ENCODE results near the gene PRXL2A.
"Not testable (repeated sequence)": the region's sequence is repeated elsewhere in the genome, so short reads cannot be mapped to it uniquely, and the experiment has no call there.

PRXL2A gene

GRCh38 chr10:80411681-80412220 lies 3.4 kb downstream of the PRXL2A start:
- DNase-seq = no peak

DNA sequence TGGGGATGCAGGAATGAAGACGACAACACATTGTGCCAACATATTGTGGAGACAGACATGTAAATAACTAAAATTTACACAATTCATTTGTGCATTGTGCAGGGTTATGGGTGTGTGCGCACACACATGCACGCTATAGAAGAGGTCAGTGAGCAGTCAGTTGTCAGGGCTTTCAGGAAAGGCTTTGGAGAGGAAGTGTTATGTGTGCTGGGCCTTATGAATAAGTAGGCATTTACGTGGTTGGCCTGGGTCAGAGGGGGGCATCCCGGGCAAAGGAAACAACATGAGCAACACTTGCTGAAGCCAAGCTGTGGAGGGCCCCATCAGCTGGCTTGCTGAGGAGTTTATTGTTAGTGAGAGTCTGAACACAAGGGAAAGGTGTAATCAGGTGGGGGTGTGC lies 4.1 kb downstream of the PRXL2A start:
- DNase-seq = no peak

GRCh38 chr10:80413271-80413996 lies 5.1 kb downstream of the PRXL2A start:
- no peak for DNase-seq

DNA sequence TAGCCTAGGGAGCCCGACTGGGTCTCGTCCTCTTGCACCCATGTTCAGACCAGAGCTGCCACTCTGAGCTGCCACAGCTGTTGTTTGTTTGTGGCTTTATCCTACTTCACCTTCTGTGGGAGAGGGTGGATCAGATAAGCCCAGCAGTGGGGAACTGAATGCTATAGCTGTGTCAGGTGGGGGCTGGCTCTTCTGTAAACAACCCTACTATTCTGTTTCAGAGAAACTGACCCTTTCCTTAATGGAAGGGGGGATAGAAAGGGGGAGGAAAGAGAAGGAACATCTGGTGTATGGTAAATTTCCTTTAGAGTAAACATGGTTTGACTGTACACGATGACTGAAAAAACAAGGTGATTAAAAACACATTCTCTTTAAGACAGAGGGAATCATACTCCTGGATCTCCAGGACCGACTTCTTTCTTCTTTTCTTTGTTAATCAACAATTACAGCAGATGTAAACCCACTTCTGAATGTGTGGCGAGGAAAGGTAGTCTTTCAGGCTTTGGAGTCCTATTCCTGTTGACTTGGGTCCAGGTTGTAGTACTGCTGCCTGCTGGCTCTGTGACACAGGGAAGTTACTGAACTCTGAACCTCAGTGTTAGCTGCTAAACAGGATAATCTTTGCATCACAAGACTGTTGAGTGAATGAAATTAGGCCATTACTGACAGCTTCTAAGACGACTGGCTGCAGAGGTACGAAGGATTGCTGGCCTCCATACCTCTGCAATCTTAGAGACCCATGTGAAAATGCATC lies 6.0 kb downstream of the PRXL2A start:
- no peak for DNase-seq

GRCh38 chr10:80415734-80416478 lies 7.6 kb downstream of the PRXL2A start:
- DNase-seq = no peak

DNA sequence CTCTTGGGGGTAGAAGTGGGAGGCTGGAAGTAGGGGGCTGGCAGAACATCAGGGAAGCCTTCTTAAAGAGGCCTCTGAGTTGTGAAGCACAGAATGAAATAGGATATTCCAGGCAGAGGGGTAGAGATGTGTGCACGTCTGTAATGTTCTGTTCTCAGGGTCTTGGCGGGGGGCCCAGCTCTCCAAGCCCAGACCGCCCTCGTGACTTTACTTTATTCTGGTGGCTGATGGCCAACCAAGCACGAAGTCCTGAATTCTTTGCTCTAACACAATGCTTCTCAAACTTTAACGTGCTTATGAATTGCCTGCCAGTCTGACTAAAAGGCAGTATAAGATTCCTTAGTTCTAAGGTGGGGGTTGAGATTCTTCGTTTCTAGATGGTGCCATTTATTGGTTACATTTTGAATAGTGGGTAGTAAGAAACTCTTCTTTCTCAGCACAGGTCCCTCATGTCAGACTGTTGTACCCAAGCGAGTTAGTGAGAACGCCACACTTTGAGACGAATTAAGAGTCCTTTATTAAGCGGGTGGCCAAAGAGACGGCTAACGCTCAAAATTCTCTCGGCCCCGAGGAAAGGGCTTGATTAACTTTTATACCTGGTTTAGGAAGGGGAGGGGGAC lies 8.2 kb downstream of the PRXL2A start:
- no peak for DNase-seq

DNA sequence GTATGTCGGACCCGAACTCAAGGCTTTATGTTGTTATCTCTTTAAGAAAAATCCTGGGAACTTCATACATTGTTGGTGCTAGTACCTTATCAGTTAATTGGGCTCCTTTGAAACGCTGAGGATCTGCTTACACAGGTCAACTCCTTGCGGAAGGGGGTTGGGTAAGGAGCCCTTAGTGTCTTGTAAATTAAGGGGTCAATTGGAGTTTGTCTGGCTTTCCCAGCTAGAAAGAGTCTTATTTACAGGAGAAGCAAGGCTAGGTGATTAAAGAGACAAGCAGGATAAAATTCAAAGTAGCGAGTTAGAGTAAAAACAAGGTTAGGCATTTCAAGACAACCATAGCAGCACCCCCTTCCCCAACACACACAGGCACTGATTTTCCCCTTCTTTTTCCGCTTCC lies 8.9 kb downstream of the PRXL2A start:
- not testable (repeated sequence) for DNase-seq

DNA sequence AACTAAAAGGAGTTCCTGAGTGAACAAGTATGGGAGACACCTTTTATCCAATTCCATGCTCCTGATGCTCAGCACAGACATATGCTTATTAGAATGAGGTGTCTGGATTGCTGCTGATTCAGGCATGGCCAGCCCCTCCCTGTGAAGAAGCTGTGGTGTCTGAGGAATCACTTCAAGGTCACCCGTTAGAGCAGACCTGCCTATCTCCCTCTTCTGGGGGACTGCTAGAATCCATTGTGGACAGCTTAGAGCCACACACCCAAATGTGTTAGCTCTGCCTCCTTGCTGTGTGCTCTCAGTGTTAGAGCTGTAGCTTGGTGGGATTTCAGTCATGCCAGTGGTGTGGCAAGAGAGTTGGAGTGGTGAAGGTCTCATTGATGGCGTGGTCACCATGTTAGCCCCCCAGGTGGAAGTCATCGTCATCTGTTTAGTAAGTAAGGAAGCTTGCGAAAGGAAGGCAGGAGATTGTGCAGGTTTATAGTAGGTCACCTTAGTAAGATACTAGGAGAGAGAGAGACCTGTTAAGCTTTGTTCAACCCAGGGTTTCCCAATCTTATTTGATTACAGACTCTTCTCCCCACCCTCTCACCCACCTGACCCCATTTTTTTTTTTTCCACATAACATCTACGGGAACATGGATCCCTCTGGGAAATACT lies 12.8 kb downstream of the PRXL2A start:
- no peak for DNase-seq

GRCh38 chr10:80421707-80422536 lies 13.6 kb downstream of the PRXL2A start:
- DNase-seq = no peak

DNA sequence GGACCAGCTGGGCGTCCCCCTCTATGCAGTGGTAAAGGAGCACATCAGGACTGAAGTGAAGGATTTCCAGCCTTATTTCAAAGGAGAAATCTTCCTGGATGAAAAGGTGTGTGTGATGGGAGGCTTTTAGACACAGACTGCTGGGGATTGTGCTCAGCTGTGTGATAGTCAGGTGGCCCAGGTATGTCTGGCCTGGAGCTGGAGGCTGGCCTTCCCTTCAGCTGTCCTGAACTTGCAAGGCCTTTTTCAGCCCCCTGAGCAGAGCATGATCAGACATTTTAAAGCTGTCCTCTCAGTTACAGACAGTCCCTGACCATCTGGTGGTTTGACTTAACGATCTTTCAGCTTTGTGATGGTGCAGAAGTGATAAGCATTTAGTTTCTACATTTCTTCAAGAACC lies 17.6 kb downstream of the PRXL2A start:
- no peak for DNase-seq

- DNase-seq = no peak
Observed at GRCh38 chr10:80427541-80427940, 19.2 kb downstream of the PRXL2A start.

- no peak for DNase-seq
Observed at GRCh38 chr10:80429521-80429973, 21.2 kb downstream of the PRXL2A start.

DNA sequence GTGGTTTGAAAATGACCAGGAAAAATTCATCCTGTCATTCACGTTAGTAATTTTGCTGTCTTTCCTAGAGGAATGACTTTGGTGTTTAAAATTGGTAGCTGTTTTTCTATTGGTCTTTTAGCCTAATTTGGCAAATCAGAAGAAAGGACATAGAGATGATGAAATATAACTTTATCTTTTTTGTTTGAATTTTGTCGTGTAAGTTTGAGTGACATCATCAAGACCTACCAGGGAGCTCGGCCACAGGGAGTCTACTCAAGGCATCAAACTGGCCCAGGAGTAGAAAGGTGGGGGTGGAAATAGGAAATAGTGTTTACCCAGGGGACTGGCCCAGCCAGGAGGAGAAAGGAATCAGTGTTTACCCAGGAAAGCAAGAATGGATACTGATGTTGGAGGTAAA lies 24.8 kb downstream of the PRXL2A start:
- DNase-seq = no peak

DNA sequence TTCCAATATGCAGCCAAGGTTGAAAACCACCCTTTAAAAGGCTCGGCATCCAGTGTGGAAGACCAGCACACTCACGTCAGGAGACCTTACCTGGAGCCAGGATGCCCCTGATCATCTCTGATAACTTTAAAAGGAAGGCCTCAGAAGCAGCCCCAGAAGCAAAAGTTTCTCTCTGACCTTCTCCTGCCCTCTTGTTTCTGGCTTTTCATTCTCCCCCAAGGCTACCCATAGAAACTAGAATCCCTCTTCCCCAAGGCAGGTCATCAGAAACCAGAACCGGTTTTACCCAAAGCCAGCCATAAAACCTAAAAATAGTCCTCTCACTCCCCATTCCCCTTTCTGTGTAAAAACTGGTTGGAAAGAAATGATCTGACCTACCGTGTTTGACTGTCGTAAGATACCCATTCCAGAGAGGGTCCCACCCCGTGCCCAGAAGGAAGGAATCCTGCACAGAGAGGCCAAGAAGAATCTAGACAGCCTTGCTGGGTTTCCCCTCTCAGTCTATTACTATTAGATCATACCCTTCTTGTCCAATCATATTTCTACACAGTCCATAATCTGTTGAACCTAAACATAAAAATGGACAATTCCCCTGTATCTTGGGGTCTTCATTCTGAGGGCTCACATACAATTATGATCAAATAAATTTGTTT lies 28.2 kb downstream of the PRXL2A start:
- DNase-seq = no peak

DNA sequence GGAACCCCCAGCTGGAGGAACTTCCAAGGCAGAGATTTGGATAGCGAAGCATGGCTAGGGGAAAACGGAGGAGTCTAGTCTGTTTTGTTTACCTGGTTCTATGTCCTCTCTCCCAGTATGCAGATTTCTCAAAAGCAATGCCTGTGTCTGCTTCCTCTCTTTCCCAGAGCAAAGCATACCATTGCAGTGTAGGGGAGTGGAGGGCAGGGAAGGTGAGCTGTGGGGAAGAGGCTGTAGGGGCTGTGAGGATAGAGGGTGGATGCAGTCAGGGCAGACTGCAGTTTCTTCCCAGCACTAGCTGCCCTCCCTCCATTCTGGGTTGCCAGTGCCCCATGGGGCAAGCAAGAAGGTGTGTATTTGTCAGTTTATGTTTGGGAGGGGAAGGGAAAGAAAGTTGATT lies 28.9 kb downstream of the PRXL2A start:
- DNase-seq = no peak

GRCh38 chr10:80441831-80442230 lies 33.5 kb downstream of the PRXL2A start:
- DNase-seq = no peak

- no peak for DNase-seq
Observed at GRCh38 chr10:80442879-80443278, 34.5 kb downstream of the PRXL2A start.

GRCh38 chr10:80443531-80443974 lies 35.2 kb downstream of the PRXL2A start:
- DNase-seq = no peak

DNA sequence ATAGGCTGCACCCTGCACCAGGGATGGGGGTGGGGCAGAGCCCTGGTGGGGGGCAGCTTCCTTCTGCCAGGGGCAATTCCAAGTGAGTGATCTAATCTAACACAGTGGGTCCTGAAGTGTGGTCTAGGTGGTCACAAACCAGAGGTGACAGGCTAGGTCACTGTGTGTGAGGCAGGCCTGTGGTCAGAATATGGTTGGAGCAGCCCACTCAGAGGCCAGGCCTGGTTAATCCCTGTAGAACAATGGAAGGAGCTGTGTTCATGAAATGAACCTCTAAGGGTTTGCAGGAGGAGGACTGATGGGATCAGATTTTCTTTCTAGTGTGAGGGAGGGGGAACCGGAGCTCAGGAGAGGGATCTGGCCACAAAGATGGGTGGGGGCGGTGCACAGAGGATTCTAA lies 35.8 kb downstream of the PRXL2A start:
- no peak for DNase-seq

DNA sequence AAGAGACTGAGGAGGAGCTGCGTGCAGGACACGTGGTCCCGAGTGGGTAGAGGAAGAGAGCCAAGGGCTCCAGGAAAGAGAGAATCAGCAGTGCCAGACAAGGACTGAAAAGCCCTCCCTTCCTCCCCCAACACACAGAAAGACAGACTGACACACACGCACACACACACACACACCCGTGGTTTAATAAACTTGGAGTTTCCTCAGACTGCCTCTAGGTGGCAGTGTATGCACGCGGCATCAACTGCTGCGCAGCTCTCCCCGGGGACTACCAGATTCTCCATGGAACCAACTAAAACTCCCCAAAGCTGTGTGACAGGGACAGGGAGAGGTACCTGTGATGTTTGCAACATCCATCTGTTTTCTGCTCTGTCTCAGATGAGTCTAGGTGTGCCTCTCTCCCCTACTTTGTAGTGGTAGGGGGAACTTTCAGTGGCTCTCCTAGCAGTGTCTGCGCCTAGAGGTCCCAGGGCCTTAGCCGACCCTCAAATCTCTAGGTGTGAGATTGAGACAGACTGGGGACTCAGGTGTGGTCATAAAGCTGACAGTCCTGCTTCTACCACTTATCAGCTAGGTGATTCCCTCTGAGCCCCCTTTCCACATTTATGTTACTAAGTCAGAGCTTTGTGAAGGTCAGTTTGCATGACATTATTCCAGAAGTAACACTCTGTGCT lies 36.4 kb downstream of the PRXL2A start:
- peak; percentile 28 for DNase-seq
